ENCODE results near the gene DPYD.

GRCh38 chr1:97849345-97850340 is 71.2 kb downstream of the DPYD start:
- no peak for TF ChIP-seq CTCF (IDR thresholded peaks at IDR 0.05)
- no peak for TF ChIP-seq USF2 (IDR thresholded peaks at IDR 0.05; ENCODE audit: borderline replicate concordance, low read depth, low read length)
- TF ChIP-seq CHD2 (IDR thresholded peaks at IDR 0.05; ENCODE audit: low read length, partially characterized antibody) = no peak
- no peak for TF ChIP-seq SIN3A (IDR thresholded peaks at IDR 0.05; ENCODE audit: borderline replicate concordance, low read depth, low read length)
